Measurements from ENCODE around the gene PFKM.
A peak's percentile ranks its signal among the peaks of the same experiment; 100 is the strongest.

PFKM gene

DNA sequence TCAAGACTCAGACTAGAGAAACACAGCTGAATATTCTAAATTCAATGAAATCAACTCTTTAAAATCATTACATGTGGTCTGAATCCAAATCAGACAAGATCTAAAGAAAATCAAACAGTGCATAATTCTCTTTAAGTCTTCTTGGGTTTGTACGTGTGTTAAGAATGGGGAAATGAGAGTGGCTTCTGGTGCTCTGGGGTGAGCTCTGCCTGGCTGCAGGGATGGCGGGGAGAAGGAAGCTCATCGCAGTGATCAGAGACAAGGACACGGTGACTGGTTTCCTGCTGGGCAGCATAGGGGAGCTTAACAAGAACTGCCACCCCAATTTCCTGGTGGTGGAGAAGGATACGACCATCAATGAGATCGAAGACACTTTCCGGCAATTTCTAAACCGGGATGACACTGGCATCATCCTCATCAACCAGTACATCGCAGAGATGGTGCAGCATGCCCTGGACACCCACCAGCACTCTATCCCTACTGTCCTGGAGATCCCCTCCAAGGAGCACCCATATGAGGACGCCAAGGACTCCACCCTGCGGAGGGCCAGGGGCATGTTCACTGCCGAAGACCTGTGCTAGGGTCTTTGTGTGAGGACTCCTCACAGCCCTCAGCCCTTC is 34.2 kb upstream of the PFKM start:
- no peak overlapping the region for H2BK120ac ChIP-seq (ENCODE audit: low read depth, low read length)
- DNase-seq = no peak
- H3K36me3 ChIP-seq (ENCODE audit: control insufficient read depth, insufficient read depth, low read length) = peaks cover 1% of the 10 kb centered on the region
- no peak overlapping the region for H3K23ac ChIP-seq (ENCODE audit: low read length)
- H3K79me2 ChIP-seq (ENCODE audit: control insufficient read depth, insufficient read depth, low read length) = no peaks in the 10 kb centered on the region
- H4K8ac ChIP-seq (ENCODE audit: low read depth, low read length) = no peak overlapping the region
- H3K79me1 ChIP-seq (ENCODE audit: low read length) = no peaks in the 10 kb centered on the region
- H4K5ac ChIP-seq (ENCODE audit: low read length) = no peak overlapping the region
- no peak overlapping the region for H2BK15ac ChIP-seq (replicated peaks; ENCODE audit: low read depth)
- no peak overlapping the region for H3K18ac ChIP-seq (ENCODE audit: low read length)
- H3K56ac ChIP-seq (ENCODE audit: low read length) = no peak overlapping the region
- H3K27me3 ChIP-seq (ENCODE audit: insufficient read depth, low read length, poor library complexity) = no peaks in the 10 kb centered on the region
- no peak overlapping the region for H3K4me2 ChIP-seq (ENCODE audit: low read length)
- no peaks in the 10 kb centered on the region for H3K4me1 ChIP-seq (ENCODE audit: control insufficient read depth, low read depth, low read length)
- H2AK5ac ChIP-seq (ENCODE audit: low read length) = no peak overlapping the region
- no peak overlapping the region for H3K9ac ChIP-seq (ENCODE audit: low read length)
- H3K4me3 ChIP-seq (ENCODE audit: low read length) = no peak overlapping the region
- H2BK5ac ChIP-seq (ENCODE audit: low read length) = no peak overlapping the region
- WGBS (ENCODE audit: extremely low coverage, insufficient coverage, low lambda C conversion rate) = no CpG with 5 or more reads among the region's 12 CpGs
- no peak overlapping the region for H3K27ac ChIP-seq (ENCODE audit: low read depth, low read length)
- H3K4ac ChIP-seq (ENCODE audit: low read depth, low read length) = no peak overlapping the region

GRCh38 chr12:48086327-48086726 is 32.8 kb upstream of the PFKM start:
- no peak for DNase-seq
- no peak overlapping the region for H2BK120ac ChIP-seq (ENCODE audit: low read depth, low read length)
- no peak overlapping the region for H3K18ac ChIP-seq (ENCODE audit: low read length)
- H4K5ac ChIP-seq (ENCODE audit: low read length) = no peak overlapping the region
- H3K36me3 ChIP-seq (ENCODE audit: control insufficient read depth, insufficient read depth, low read length) = peaks cover 1% of the 10 kb centered on the region
- H4K8ac ChIP-seq (ENCODE audit: low read depth, low read length) = no peak overlapping the region
- H3K23ac ChIP-seq (ENCODE audit: low read length) = no peak overlapping the region
- H3K27ac ChIP-seq (ENCODE audit: low read depth, low read length) = no peak overlapping the region
- H3K56ac ChIP-seq (ENCODE audit: low read length) = no peak overlapping the region
- no CpG with 5 or more reads among the region's 3 CpGs for WGBS (ENCODE audit: extremely low coverage, insufficient coverage, low lambda C conversion rate)
- H3K4ac ChIP-seq (ENCODE audit: low read depth, low read length) = no peak overlapping the region
- H3K79me2 ChIP-seq (ENCODE audit: control insufficient read depth, insufficient read depth, low read length) = no peaks in the 10 kb centered on the region
- no peak overlapping the region for H3K4me3 ChIP-seq (ENCODE audit: low read length)
- H2AK5ac ChIP-seq (ENCODE audit: low read length) = no peak overlapping the region
- H2BK5ac ChIP-seq (ENCODE audit: low read length) = no peak overlapping the region
- H3K4me2 ChIP-seq (ENCODE audit: low read length) = no peak overlapping the region
- no peaks in the 10 kb centered on the region for H3K79me1 ChIP-seq (ENCODE audit: low read length)
- H3K27me3 ChIP-seq (ENCODE audit: insufficient read depth, low read length, poor library complexity) = no peaks in the 10 kb centered on the region
- no peak overlapping the region for H3K9ac ChIP-seq (ENCODE audit: low read length)
- no peaks in the 10 kb centered on the region for H3K4me1 ChIP-seq (ENCODE audit: control insufficient read depth, low read depth, low read length)
- no peak overlapping the region for H2BK15ac ChIP-seq (replicated peaks; ENCODE audit: low read depth)

GRCh38 chr12:48092611-48093010 is 26.6 kb upstream of the PFKM start:
- Histone ChIP-seq H4K8ac (ENCODE audit: low read depth, low read length) (no peak overlapping the region), H2BK15ac (replicated peaks; ENCODE audit: low read depth) (no peak overlapping the region), H3K79me2 (ENCODE audit: control insufficient read depth, insufficient read depth, low read length) (no peaks in the 10 kb centered on the region), H3K18ac (ENCODE audit: low read length) (no peak overlapping the region), H3K27me3 (ENCODE audit: insufficient read depth, low read length, poor library complexity) (no peaks in the 10 kb centered on the region), H3K36me3 (ENCODE audit: control insufficient read depth, insufficient read depth, low read length) (peaks cover 1% of the 10 kb centered on the region), H3K79me1 (ENCODE audit: low read length) (no peaks in the 10 kb centered on the region), H3K23ac (ENCODE audit: low read length) (no peak overlapping the region), H3K27ac (ENCODE audit: low read depth, low read length) (no peak overlapping the region), H4K5ac (ENCODE audit: low read length) (no peak overlapping the region), H3K4me3 (ENCODE audit: low read length) (no peak overlapping the region), H3K4me1 (ENCODE audit: control insufficient read depth, low read depth, low read length) (peaks cover 2% of the 10 kb centered on the region), H3K9ac (ENCODE audit: low read length) (no peak overlapping the region), H3K56ac (ENCODE audit: low read length) (no peak overlapping the region), H3K4ac (ENCODE audit: low read depth, low read length) (no peak overlapping the region), H2BK120ac (ENCODE audit: low read depth, low read length) (no peak overlapping the region), H3K4me2 (ENCODE audit: low read length) (no peak overlapping the region), H2AK5ac (ENCODE audit: low read length) (no peak overlapping the region), H2BK5ac (ENCODE audit: low read length) (no peak overlapping the region)
- no peak for DNase-seq
- WGBS (ENCODE audit: extremely low coverage, insufficient coverage, low lambda C conversion rate) = no CpG with 5 or more reads among the region's 1 CpG

GRCh38 chr12:48104531-48104930 is 14.6 kb upstream of the PFKM start:
- H3K27ac ChIP-seq (ENCODE audit: low read depth, low read length) = no peak overlapping the region
- H2BK5ac ChIP-seq (ENCODE audit: low read length) = no peak overlapping the region

GRCh38 chr12:48105321-48105866 is 13.8 kb upstream of the PFKM start:
- Histone ChIP-seq H2BK15ac (replicated peaks; ENCODE audit: low read depth) (no peak overlapping the region), H3K4ac (ENCODE audit: low read depth, low read length) (peak overlapping the region; percentile 83), H3K56ac (ENCODE audit: low read length) (peak overlapping the region; percentile 89), H2BK5ac (ENCODE audit: low read length) (peak overlapping the region; percentile 54), H3K27me3 (ENCODE audit: insufficient read depth, low read length, poor library complexity) (no peaks in the 10 kb centered on the region), H3K4me3 (ENCODE audit: low read length) (peak overlapping the region; percentile 74), H3K27ac (ENCODE audit: low read depth, low read length) (peak overlapping the region; percentile 90), H3K23ac (ENCODE audit: low read length) (peak overlapping the region; percentile 15), H3K79me2 (ENCODE audit: control insufficient read depth, insufficient read depth, low read length) (peaks cover 15% of the 10 kb centered on the region), H3K4me2 (ENCODE audit: low read length) (peak overlapping the region; percentile 93), H2BK120ac (ENCODE audit: low read depth, low read length) (no peak overlapping the region), H3K9ac (ENCODE audit: low read length) (peak overlapping the region; percentile 86), H3K4me1 (ENCODE audit: control insufficient read depth, low read depth, low read length) (peaks cover 3% of the 10 kb centered on the region), H3K36me3 (ENCODE audit: control insufficient read depth, insufficient read depth, low read length) (no peaks in the 10 kb centered on the region), H4K8ac (ENCODE audit: low read depth, low read length) (peak overlapping the region; percentile 65), H3K18ac (ENCODE audit: low read length) (peak overlapping the region; percentile 79), H2AK5ac (ENCODE audit: low read length) (peak overlapping the region; percentile 54), H3K79me1 (ENCODE audit: low read length) (peaks cover 1% of the 10 kb centered on the region), H4K5ac (ENCODE audit: low read length) (no peak overlapping the region)
- DNase-seq = no peak
- no CpG with 5 or more reads among the region's 30 CpGs for WGBS (ENCODE audit: extremely low coverage, insufficient coverage, low lambda C conversion rate)

More at GRCh38 chr12:48104531-48104930, 14.6 kb upstream of the PFKM start:
- Histone ChIP-seq H3K4me2 (ENCODE audit: low read length) (peak overlapping the region; percentile 39), H3K4ac (ENCODE audit: low read depth, low read length) (no peak overlapping the region), H2AK5ac (ENCODE audit: low read length) (no peak overlapping the region), H2BK15ac (replicated peaks; ENCODE audit: low read depth) (no peak overlapping the region), H4K8ac (ENCODE audit: low read depth, low read length) (no peak overlapping the region), H3K56ac (ENCODE audit: low read length) (peak overlapping the region; percentile 71), H3K79me2 (ENCODE audit: control insufficient read depth, insufficient read depth, low read length) (peaks cover 15% of the 10 kb centered on the region), H4K5ac (ENCODE audit: low read length) (no peak overlapping the region), H3K23ac (ENCODE audit: low read length) (no peak overlapping the region), H3K4me3 (ENCODE audit: low read length) (no peak overlapping the region), H3K27me3 (ENCODE audit: insufficient read depth, low read length, poor library complexity) (no peaks in the 10 kb centered on the region), H3K36me3 (ENCODE audit: control insufficient read depth, insufficient read depth, low read length) (no peaks in the 10 kb centered on the region), H2BK120ac (ENCODE audit: low read depth, low read length) (no peak overlapping the region), H3K9ac (ENCODE audit: low read length) (peak overlapping the region; percentile 0), H3K18ac (ENCODE audit: low read length) (no peak overlapping the region), H3K4me1 (ENCODE audit: control insufficient read depth, low read depth, low read length) (peaks cover 3% of the 10 kb centered on the region), H3K79me1 (ENCODE audit: low read length) (peaks cover 1% of the 10 kb centered on the region)
- no CpG with 5 or more reads among the region's 4 CpGs for WGBS (ENCODE audit: extremely low coverage, insufficient coverage, low lambda C conversion rate)
- DNase-seq = peak; percentile 21
